GM23248 (cell line): ENCODE data around the gene BACE2.

ENCODE experiments used
- EZH2 ChIP-seq: fragments of 200-600 bp; sonication (generic); IDR thresholded peaks from 2 replicates; pipeline ENCODE4 v1.6.1; 2018; ENCODE audit warnings: antibody characterized with exemption, mild to moderate bottlenecking; ENCODE audit not compliant: insufficient read depth, poor library complexity, severe bottlenecking
- EZH2phosphoT487 ChIP-seq: fragments of 200-600 bp; sonication (generic); IDR thresholded peaks from 2 replicates; pipeline ENCODE4 v1.6.1; 2018; ENCODE audit warnings: antibody characterized with exemption, moderate library complexity, mild to moderate bottlenecking, low read depth; ENCODE audit not compliant: insufficient read depth

- TF ChIP-seq EZH2phosphoT487 (no peak), EZH2 (no peak)
Measured at GRCh38 chr21:41245509-41246135, 77.7 kb downstream of the BACE2 start.
